ENCODE results near the gene CHRNG. TPM values are rescaled to one million over a fixed set of nuclear protein-coding genes. Genes with fewer than 3 reads are reported as not detected.
A peak's percentile ranks its signal among the peaks of the same experiment; 100 is the strongest.

The CHRNG gene
- polyA plus RNA-seq (2012; ENCODE audit: insufficient read depth, insufficient read length, low read depth), result 0.45 TPM

GRCh38 chr2:232539298-232540231 is at the start of gene CHRNG:
Gene CHRNG (plus strand): TSS chr2:232539692. CDS start chr2:232539748, 56 bp downstream.
- no peak for TF ChIP-seq CTCF (IDR thresholded peaks at IDR 0.05; ENCODE audit: low read depth, low read length)
- no peak within 1 kb of the TSS for H3K4me3 ChIP-seq (ENCODE audit: low read depth, low read length)
- no peak for DNase-seq
- H3K27me3 ChIP-seq, result no peaks in the 10 kb centered on the region
- H3K9me3 ChIP-seq, result no peaks in the 10 kb centered on the region
- H3K4me1 ChIP-seq, result no peaks in the 10 kb centered on the region
- no peaks in the 10 kb centered on the region; the same call in 1 of the 2 replicates for H3K36me3 ChIP-seq

GRCh38 chr2:232490221-232491138 is 49.0 kb upstream of the CHRNG start:
- Histone ChIP-seq H3K4me3 (ENCODE audit: low read depth, low read length) (no peak overlapping the region), H3K4me1 (no peaks in the 10 kb centered on the region), H3K36me3 (no peaks in the 10 kb centered on the region), H3K9me3 (no peaks in the 10 kb centered on the region), H3K27me3 (peaks cover 35% of the 10 kb centered on the region)
- peak; percentile 4 for DNase-seq
- no peak for TF ChIP-seq CTCF (IDR thresholded peaks at IDR 0.05; ENCODE audit: low read depth, low read length)

GRCh38 chr2:232491139-232491780 is 48.2 kb upstream of the CHRNG start:
- no peak for TF ChIP-seq CTCF (IDR thresholded peaks at IDR 0.05; ENCODE audit: low read depth, low read length)
- Histone ChIP-seq H3K4me3 (ENCODE audit: low read depth, low read length) (no peak overlapping the region), H3K9me3 (no peaks in the 10 kb centered on the region), H3K36me3 (no peaks in the 10 kb centered on the region), H3K27me3 (peaks cover 27% of the 10 kb centered on the region), H3K4me1 (no peaks in the 10 kb centered on the region)
- DNase-seq, result peak; percentile 8

- no peak overlapping the region for H3K4me3 ChIP-seq (ENCODE audit: low read depth, low read length)
- H3K4me1 ChIP-seq, result no peaks in the 10 kb centered on the region
- no peaks in the 10 kb centered on the region for H3K36me3 ChIP-seq
- H3K9me3 ChIP-seq, result no peaks in the 10 kb centered on the region
- DNase-seq, result no peak
- TF ChIP-seq CTCF (IDR thresholded peaks at IDR 0.05; ENCODE audit: low read depth, low read length), result no peak
- peaks cover 16% of the 10 kb centered on the region for H3K27me3 ChIP-seq
Measured at GRCh38 chr2:232492236-232492848, 47.1 kb upstream of the CHRNG start.

- peaks cover 8% of the 10 kb centered on the region for H3K27me3 ChIP-seq
- H3K36me3 ChIP-seq, result no peaks in the 10 kb centered on the region
- H3K9me3 ChIP-seq, result no peaks in the 10 kb centered on the region
- H3K4me3 ChIP-seq (ENCODE audit: low read depth, low read length), result no peak overlapping the region
- H3K4me1 ChIP-seq, result no peaks in the 10 kb centered on the region
- peak; percentile 7 for DNase-seq
- TF ChIP-seq CTCF (IDR thresholded peaks at IDR 0.05; ENCODE audit: low read depth, low read length), result no peak
Measured at GRCh38 chr2:232492963-232493700, 46.4 kb upstream of the CHRNG start.

Data from BE2C (cell line).